Activated naive CD4-positive, alpha-beta T cell treated with anti-CD3 and anti-CD28 coated beads for 36 hours (primary cell): ENCODE measurements around the gene DEFB125. TPM values are rescaled to one million over a fixed set of nuclear protein-coding genes. Genes with fewer than 3 reads are reported as not detected.
A peak's percentile ranks its signal among the peaks of the same experiment; 100 is the strongest.
"Not testable (repeated sequence)": the region's sequence is repeated elsewhere in the genome, so short reads cannot be mapped to it uniquely, and the experiment has no call there.

Source experiments
- CTCF ChIA-PET: fragments of 350-600 bp; sonication (Branson Sonifier 250); formaldehyde crosslinking; loops from one replicate; lab custom pipeline; 2021; ENCODE audit warnings: antibody characterized with exemption; lab: Charles Lee
- DNase-seq: peaks from one replicate; pipeline ENCODE4 v3.0.0-alpha.2; 2020
- H3K27ac Mint-ChIP-seq: one replicate; pipeline ENCODE4 v1.8.0; 2021; ENCODE audit warnings: mild to moderate bottlenecking, mixed read lengths
- H3K27me3 Mint-ChIP-seq: one replicate; pipeline ENCODE4 v1.8.0; 2021; ENCODE audit warnings: low read depth, mixed read lengths
- H3K36me3 Mint-ChIP-seq: one replicate; pipeline ENCODE4 v1.8.0; 2021; ENCODE audit warnings: low read depth, mixed read lengths
- H3K4me1 Mint-ChIP-seq: one replicate; pipeline ENCODE4 v1.8.0; 2021; ENCODE audit warnings: low read depth, mixed read lengths
- H3K4me3 Mint-ChIP-seq: one replicate; pipeline ENCODE4 v1.8.0; 2021; ENCODE audit warnings: mild to moderate bottlenecking, moderate library complexity, mixed read lengths
- H3K9me3 Mint-ChIP-seq: one replicate; pipeline ENCODE4 v1.8.0; 2021; ENCODE audit warnings: mixed read lengths
- intact Hi-C: fragments of 100-400 bp; cut with micrococcal nuclease; formaldehyde crosslinking; loops from one replicate; pipeline ENCODE4 v1.15.1; 2023
- total RNA-seq, 2 experiments: library from RNA; stranded (reverse); gene quantifications; one replicate each; pipeline ENCODE4 v1.2.3, GENCODE V29; 2021

Gene DEFB125
- total RNA-seq, 2 experiments from 2014 or later = not detected

DNA sequence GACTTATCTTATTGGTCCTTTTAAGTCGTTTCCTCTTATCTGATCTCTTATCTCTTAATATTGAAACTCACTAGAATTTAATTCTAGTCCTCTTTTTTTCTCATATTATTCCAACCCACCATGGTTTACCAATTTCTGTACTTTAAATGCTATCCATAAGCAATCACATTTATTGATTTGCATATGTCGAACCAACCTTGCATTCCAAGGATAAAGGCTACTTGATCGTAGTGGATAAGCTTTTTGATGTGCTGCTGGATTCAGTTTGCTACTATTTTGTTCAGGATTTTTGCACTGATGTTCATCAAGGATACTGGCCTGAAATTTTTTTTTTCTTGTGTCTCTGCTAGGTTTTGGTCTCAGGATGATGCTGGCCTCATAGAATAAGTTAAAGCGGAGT, 7.7 kb downstream of the DEFB125 start:
- CTCF ChIA-PET = no interaction called here
- intact Hi-C loops = no loop called here
- peaks cover 41% of the 10 kb centered on the region for H3K27me3 Mint-ChIP-seq
- H3K27ac Mint-ChIP-seq = no peak overlapping the region
- peaks cover 11% of the 10 kb centered on the region for H3K9me3 Mint-ChIP-seq
- no peaks in the 10 kb centered on the region for H3K4me1 Mint-ChIP-seq
- no peaks in the 10 kb centered on the region for H3K36me3 Mint-ChIP-seq
- DNase-seq = no peak
- no peak overlapping the region for H3K4me3 Mint-ChIP-seq

DNA sequence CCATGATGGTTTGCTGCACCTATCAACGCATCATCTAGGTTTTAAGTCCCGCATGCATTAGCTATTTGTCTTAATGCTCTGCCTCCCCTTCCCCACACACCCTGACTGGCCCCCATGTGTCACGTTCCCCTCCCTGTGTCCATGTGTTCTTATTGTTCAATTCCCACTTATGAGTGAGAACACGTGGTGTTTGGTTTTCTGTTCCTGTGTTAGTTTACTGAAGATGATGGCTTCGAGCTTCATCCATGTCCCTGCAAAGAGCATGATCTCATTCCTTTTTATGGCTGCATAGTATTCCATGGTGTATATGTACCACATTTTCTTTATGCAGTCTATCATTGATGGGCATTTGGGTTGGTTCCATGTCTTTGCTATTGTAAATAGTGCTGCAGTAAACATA, 10.2 kb downstream of the DEFB125 start:
- H3K27me3 Mint-ChIP-seq = peaks cover 30% of the 10 kb centered on the region
- DNase-seq, H3K27ac Mint-ChIP-seq, H3K4me3 Mint-ChIP-seq, H3K36me3 Mint-ChIP-seq, intact Hi-C loops, H3K4me1 Mint-ChIP-seq: not testable (repeated sequence)
- CTCF ChIA-PET = interaction anchor here (0.6 kb wide), 1 partner anchor 12 kb away, joined by 3 read pairs; no protein-coding TSS in a partner anchor
- H3K9me3 Mint-ChIP-seq = peaks cover 11% of the 10 kb centered on the region

DNA sequence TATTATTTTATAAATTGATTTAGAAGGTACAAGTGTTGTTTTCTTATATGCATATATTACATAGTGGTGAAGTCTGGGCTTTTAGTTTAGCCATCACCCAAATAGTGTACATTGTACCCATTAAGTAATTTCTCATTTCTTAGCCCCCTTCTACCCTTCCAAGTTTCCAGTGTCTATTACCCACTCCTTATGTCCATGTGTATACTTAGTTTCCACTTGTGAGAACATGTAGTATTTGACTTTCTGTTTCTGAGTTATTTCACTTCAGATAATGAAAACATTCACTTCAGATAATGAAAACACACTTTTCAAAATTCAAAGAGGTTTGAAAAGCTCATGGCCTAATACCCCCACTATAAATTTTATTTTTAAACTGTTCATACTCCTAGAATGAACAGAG, 14.5 kb downstream of the DEFB125 start:
- no peaks in the 10 kb centered on the region for H3K9me3 Mint-ChIP-seq
- H3K27ac Mint-ChIP-seq = no peak overlapping the region
- CTCF ChIA-PET = no interaction called here
- DNase-seq = no peak
- no peaks in the 10 kb centered on the region for H3K4me1 Mint-ChIP-seq
- H3K4me3 Mint-ChIP-seq = no peak overlapping the region
- H3K36me3 Mint-ChIP-seq = no peaks in the 10 kb centered on the region
- intact Hi-C loops = no loop called here
- H3K27me3 Mint-ChIP-seq = peaks cover 34% of the 10 kb centered on the region

DNA sequence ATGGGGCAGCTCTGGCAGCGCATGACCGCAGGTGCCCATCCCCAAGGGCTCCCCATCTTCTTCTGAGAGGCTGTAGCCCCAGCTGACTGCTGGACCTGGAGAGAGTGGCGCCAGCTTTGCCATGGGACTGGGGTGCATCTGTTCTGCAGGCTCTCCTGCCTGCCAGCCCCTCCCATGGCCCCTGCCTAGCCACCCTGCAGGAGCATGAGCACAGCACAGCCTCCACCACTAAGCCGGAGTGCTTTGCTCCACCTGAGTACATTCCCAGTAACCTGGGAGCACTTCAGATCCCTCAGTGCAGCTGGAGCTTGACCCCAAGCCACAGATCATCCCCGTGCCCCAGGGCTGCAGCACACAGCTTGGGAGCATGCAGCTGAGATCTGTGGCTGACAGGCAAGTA, 16.0 kb downstream of the DEFB125 start:
- Mint-ChIP-seq H3K27ac (no peak overlapping the region), H3K4me3 (no peak overlapping the region), H3K36me3 (no peaks in the 10 kb centered on the region), H3K4me1 (no peaks in the 10 kb centered on the region), H3K9me3 (no peaks in the 10 kb centered on the region), H3K27me3 (peaks cover 30% of the 10 kb centered on the region)
- intact Hi-C loops = no loop called here
- CTCF ChIA-PET = interaction anchor here (0.7 kb wide), 1 partner anchor 22 kb away, joined by 4 read pairs; no protein-coding TSS in a partner anchor
- no peak for DNase-seq

DNA sequence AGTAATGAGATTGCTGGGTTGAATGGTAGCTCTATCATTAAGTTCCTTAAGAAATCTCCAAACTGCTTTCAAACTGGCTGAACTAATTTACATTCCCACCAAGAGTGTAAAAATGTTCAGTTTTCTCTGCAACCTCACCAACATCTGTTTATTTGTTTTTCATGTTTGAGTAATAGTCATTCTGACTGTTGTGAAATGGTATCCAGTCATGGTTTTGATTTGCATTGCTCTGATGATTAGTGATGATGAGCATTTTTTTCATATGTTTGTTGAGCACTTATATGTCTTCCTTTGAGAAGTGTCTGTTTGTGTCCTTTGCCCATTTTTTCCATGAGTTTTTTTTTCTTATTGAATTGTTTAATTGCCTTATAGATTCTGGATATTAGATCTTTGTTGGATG, 24.9 kb downstream of the DEFB125 start:
- CTCF ChIA-PET = no interaction called here
- Mint-ChIP-seq H3K27ac (no peak overlapping the region), H3K4me3 (no peak overlapping the region), H3K4me1 (no peaks in the 10 kb centered on the region), H3K27me3 (peaks cover 9% of the 10 kb centered on the region), H3K36me3 (no peaks in the 10 kb centered on the region), H3K9me3 (peaks cover 6% of the 10 kb centered on the region)
- no peak for DNase-seq
- intact Hi-C loops = no loop called here

DNA sequence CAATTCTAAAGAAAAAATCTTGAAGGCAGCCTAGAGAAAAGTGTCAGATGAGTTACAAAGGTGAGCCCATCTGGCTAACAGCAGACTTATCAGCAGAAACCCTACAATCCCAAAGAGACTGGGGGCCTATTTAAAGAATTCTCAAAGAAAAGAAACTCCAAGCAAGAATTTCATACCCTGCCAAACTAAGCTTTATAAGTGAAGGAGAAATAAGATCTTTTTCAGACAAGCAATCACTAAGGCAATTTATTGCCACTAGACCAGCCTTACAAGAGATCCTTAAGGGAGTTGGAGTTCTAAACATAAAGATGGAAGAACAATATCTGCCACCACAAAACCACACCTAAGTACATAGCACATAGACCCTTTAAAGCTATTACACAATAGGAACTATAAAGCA, 30.0 kb downstream of the DEFB125 start:
- intact Hi-C loops = no loop called here
- peaks cover 27% of the 10 kb centered on the region for H3K27me3 Mint-ChIP-seq
- CTCF ChIA-PET = no interaction called here
- H3K9me3 Mint-ChIP-seq = peaks cover 8% of the 10 kb centered on the region
- H3K27ac Mint-ChIP-seq = no peak overlapping the region
- no peak for DNase-seq
- no peaks in the 10 kb centered on the region for H3K36me3 Mint-ChIP-seq
- no peaks in the 10 kb centered on the region for H3K4me1 Mint-ChIP-seq
- H3K4me3 Mint-ChIP-seq = no peak overlapping the region

DNA sequence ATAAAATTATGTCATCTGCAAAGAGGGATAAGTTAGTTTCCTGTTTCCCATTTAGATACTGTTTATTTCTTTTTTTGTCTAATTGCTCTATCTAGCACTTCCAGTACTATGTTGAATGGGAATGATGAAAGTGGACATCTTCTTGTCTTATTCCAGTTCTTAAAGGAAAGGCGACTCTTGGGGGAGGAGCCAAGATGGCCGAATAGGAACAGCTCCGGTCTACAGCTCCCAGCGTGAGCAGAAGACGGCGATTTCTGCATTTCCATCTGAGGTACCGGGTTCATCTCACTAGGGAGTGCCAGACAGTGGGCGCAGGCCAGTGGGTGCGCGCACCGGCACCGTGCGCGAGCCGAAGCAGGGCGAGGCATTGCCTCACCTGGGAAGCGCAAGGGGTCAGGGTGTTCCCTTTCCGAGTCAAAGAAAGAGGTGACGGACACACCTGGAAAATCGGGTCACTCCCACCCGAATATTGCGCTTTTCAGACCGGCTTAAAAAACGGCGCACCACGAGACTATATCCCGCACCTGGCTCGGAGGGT, 42.4 kb downstream of the DEFB125 start:
- CTCF ChIA-PET, H3K27ac Mint-ChIP-seq, DNase-seq, H3K4me1 Mint-ChIP-seq, H3K9me3 Mint-ChIP-seq, H3K36me3 Mint-ChIP-seq, H3K4me3 Mint-ChIP-seq, intact Hi-C loops: not testable (repeated sequence)
- peaks cover 25% of the 10 kb centered on the region for H3K27me3 Mint-ChIP-seq

DNA sequence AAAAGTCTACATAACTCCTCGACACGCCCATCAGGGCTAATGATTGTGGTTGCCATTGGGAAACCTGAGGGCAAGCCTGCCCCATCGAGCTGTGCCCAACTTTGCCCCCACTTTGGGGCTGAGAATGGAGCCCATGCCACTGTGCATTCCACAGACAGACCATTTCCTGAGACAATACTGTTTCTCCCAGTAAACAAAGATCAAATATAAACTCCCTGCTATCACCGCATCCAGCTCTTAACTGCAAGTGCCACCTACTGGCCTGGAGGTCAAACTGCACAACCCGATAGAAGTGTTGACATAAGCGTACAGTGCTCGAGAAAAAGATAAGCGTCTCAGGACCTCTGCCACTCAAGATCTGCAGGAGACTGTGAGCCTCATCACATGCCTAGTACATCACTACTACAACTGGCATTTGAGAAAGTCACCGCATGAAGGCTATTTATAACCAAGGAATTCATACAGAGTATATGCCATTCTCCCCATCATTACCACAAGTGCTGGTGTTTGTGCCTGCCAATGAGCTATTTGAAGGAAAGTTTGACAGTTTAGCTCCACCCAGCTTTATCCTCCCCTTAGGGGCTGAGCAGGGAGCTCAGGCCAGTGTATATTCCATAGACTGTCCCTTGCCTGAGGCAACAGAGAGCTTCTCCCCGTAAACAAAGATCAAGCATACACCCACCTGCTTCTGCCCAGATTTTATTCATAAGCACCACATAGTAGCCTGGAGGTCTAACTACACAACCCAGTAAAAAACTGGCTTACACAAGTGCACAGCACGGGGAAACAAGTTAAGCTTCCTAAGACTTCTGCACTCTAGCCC, 50.4 kb downstream of the DEFB125 start:
- peak; percentile 7 for DNase-seq
- H3K4me3 Mint-ChIP-seq = no peak overlapping the region
- no peaks in the 10 kb centered on the region for H3K36me3 Mint-ChIP-seq
- H3K27me3 Mint-ChIP-seq = peaks cover 28% of the 10 kb centered on the region
- CTCF ChIA-PET = interaction anchor here (0.7 to 1.4 kb wide), 6 partner anchors 9 to 22 kb away, joined by 3 to 5 read pairs (median 3); no protein-coding TSS in a partner anchor
- H3K4me1 Mint-ChIP-seq = no peaks in the 10 kb centered on the region
- H3K9me3 Mint-ChIP-seq = no peaks in the 10 kb centered on the region
- intact Hi-C loops = no loop called here
- no peak overlapping the region for H3K27ac Mint-ChIP-seq

DNA sequence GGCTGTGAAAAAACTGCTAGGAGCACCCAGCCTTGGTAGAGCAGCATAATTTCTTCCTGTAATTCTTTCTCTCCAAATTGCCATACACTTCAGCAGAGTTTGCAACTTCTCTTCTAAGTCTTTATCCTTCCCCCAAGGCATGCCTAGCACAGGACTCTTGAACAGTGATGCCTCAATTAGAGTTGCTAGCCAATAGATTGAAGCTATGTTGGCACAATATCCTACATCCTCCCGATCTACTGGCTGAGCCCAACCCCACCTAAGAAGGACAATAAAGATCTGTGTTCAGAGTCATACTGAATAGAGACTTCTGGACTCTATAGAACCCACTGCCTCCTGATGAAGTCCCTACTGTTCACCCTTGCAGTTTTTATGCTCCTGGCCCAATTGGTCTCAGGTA, 54.8 kb downstream of the DEFB125 start, which contains the start of gene DEFB126:
Gene DEFB126, plus strand, starts transcription at position 301 of the 400 bp plus-strand sequence. Its CDS starts 39 bp downstream, at position 340.
- intact Hi-C loops = no loop called here
- Mint-ChIP-seq H3K36me3 (no peaks in the 10 kb centered on the region), H3K27ac (no peak within 1 kb of the TSS), H3K27me3 (peaks cover 30% of the 10 kb centered on the region), H3K9me3 (no peaks in the 10 kb centered on the region), H3K4me3 (no peak within 1 kb of the TSS), H3K4me1 (no peaks in the 10 kb centered on the region)
- CTCF ChIA-PET = no interaction called here
- DNase-seq = no peak

DNA sequence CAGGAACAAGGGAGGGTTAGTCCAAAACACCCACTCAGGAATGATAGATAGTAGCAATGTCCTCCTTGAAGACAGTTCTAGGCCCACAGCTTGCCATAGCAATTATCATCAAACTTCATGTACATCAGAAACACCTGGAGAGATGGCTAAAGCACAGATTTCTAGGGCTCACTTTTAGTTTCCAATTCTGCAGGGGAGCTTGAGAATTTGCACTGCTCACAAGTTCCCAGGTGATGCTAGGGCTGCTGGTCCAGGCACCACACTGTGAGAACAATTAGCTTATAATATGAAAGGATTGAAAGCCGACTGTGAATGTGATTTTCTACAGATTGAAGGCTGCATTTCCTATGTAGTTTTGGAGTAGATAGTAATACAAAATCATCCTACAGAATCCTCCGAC, 58.4 kb downstream of the DEFB125 start:
- Mint-ChIP-seq H3K36me3 (no peaks in the 10 kb centered on the region), H3K9me3 (no peaks in the 10 kb centered on the region), H3K27me3 (peaks cover 13% of the 10 kb centered on the region), H3K4me3 (no peak overlapping the region), H3K27ac (no peak overlapping the region), H3K4me1 (no peaks in the 10 kb centered on the region)
- intact Hi-C loops = no loop called here
- CTCF ChIA-PET = no interaction called here
- no peak for DNase-seq

Other genes starting within 250 kb of the DEFB125 start
- gene DEFB126, start 54.9 kb downstream of the DEFB125 start, total RNA-seq = not detected
- gene DEFB127, start 69.8 kb downstream of the DEFB125 start, total RNA-seq = not detected
- gene DEFB128, start 102.0 kb downstream of the DEFB125 start, total RNA-seq = not detected
- gene DEFB129, start 139.6 kb downstream of the DEFB125 start, total RNA-seq = not detected
- gene DEFB132, start 170.1 kb downstream of the DEFB125 start, total RNA-seq = not detected
- 1 to 10 TPM; 5.1 to 6.8 TPM for gene C20orf96, start 203.1 kb downstream of the DEFB125 start, total RNA-seq
- 10 to 100 TPM; 13.6 to 15.6 TPM for gene ZCCHC3, start 209.9 kb downstream of the DEFB125 start, total RNA-seq
- 1 to 10 TPM; 6.0 to 6.4 TPM for gene SOX12, start 237.9 kb downstream of the DEFB125 start, total RNA-seq